Activated CD8-positive, alpha-beta T cell treated with anti-CD3 and anti-CD28 coated beads, Interleukin-2, amount 10 ng/mL, durations not matched to agents 7 days and 5 days (primary cell): ENCODE results near the gene STK4. TPM values are rescaled to one million over a fixed set of nuclear protein-coding genes. Genes with fewer than 3 reads are reported as not detected.

Experiments
- ATAC-seq: fragments of 150-1000 bp; cut with Tn5 transposase; one replicate; pipeline ENCODE4 v1.10.0; 2021; ENCODE audit warnings: moderate library complexity
- CTCF ChIA-PET: fragments of 350-600 bp; sonication (Branson Sonifier 250); formaldehyde crosslinking; loops from one replicate; lab custom pipeline; 2021; ENCODE audit warnings: antibody characterized with exemption; lab: Charles Lee
- POLR2A ChIA-PET: fragments of 350-600 bp; sonication (Branson Sonifier 250); formaldehyde crosslinking; loops from one replicate; lab custom pipeline; 2021; ENCODE audit warnings: antibody characterized with exemption; lab: Charles Lee
- DNase-seq: peaks from one replicate; pipeline ENCODE4 v3.0.0-alpha.2; 2020
- H3K27ac Mint-ChIP-seq: one replicate; pipeline ENCODE4 v1.8.0; 2021; ENCODE audit warnings: mild to moderate bottlenecking, mixed read lengths
- H3K27me3 Mint-ChIP-seq: one replicate; pipeline ENCODE4 v1.8.0; 2021; ENCODE audit warnings: low read depth, mixed read lengths
- H3K36me3 Mint-ChIP-seq: one replicate; pipeline ENCODE4 v1.8.0; 2021; ENCODE audit warnings: low read depth, mixed read lengths
- H3K4me1 Mint-ChIP-seq: one replicate; pipeline ENCODE4 v1.8.0; 2021; ENCODE audit warnings: low read depth, mixed read lengths
- H3K4me3 Mint-ChIP-seq: one replicate; pipeline ENCODE4 v1.8.0; 2021; ENCODE audit warnings: mild to moderate bottlenecking, mixed read lengths
- H3K9me3 Mint-ChIP-seq: one replicate; pipeline ENCODE4 v1.8.0; 2022; ENCODE audit warnings: mixed read lengths; ENCODE audit not compliant: insufficient read depth
- total RNA-seq, 2 experiments: library from RNA; stranded (reverse); gene quantifications; one replicate each; pipeline ENCODE4 v1.2.3, GENCODE V29; 2021

STK4 gene
- total RNA-seq, 2 experiments from 2014 or later: 159 to 164 TPM

GRCh38 chr20:45070932-45071632 is 104.8 kb downstream of the STK4 start:
- Mint-ChIP-seq H3K27me3 (no peaks in the 10 kb centered on the region), H3K27ac (no peak overlapping the region), H3K4me1 (no peaks in the 10 kb centered on the region), H3K9me3 (no peaks in the 10 kb centered on the region), H3K36me3 (peaks cover 69% of the 10 kb centered on the region), H3K4me3 (no peak overlapping the region)
- POLR2A ChIA-PET: interaction anchor here (0.7 kb wide), 1 partner anchor 128 kb away, joined by 3 read pairs; no protein-coding TSS in a partner anchor
- no peak for ATAC-seq
- no peak for DNase-seq
- CTCF ChIA-PET: interaction anchor here (0.8 to 2.9 kb wide), 7 partner anchors 8 to 31 kb away, joined by 3 to 21 read pairs (median 5); no protein-coding TSS in a partner anchor

- Mint-ChIP-seq H3K4me1 (no peaks in the 10 kb centered on the region), H3K27ac (peak overlapping the region; percentile 11), H3K36me3 (peaks cover 70% of the 10 kb centered on the region), H3K9me3 (no peaks in the 10 kb centered on the region), H3K27me3 (no peaks in the 10 kb centered on the region), H3K4me3 (no peak overlapping the region)
- POLR2A ChIA-PET: no interaction called here
- DNase-seq: no peak
- CTCF ChIA-PET: interaction anchor here (0.8 to 2.9 kb wide), 9 partner anchors 7 to 221 kb away, joined by 3 to 21 read pairs (median 5); no protein-coding TSS in a partner anchor
- ATAC-seq: no peak
Observed at GRCh38 chr20:45072066-45072465, 105.8 kb downstream of the STK4 start.

- H3K27ac Mint-ChIP-seq: no peak overlapping the region
- H3K27me3 Mint-ChIP-seq: no peaks in the 10 kb centered on the region
- ATAC-seq: no peak
- CTCF ChIA-PET: interaction anchor here (1.0 to 2.9 kb wide), 3 partner anchors 10 to 28 kb away, joined by 3 to 21 read pairs (median 9); no protein-coding TSS in a partner anchor
- DNase-seq: no peak
- H3K9me3 Mint-ChIP-seq: no peaks in the 10 kb centered on the region
- no peak overlapping the region for H3K4me3 Mint-ChIP-seq
- H3K36me3 Mint-ChIP-seq: peaks cover 66% of the 10 kb centered on the region
- POLR2A ChIA-PET: no interaction called here
- no peaks in the 10 kb centered on the region for H3K4me1 Mint-ChIP-seq
Observed at GRCh38 chr20:45073221-45073620, 106.9 kb downstream of the STK4 start.

- DNase-seq (no peak), ATAC-seq (no peak)
- Mint-ChIP-seq H3K27me3 (no peaks in the 10 kb centered on the region), H3K4me3 (no peak overlapping the region), H3K36me3 (peaks cover 78% of the 10 kb centered on the region), H3K9me3 (no peaks in the 10 kb centered on the region), H3K4me1 (no peaks in the 10 kb centered on the region), H3K27ac (no peak overlapping the region)
- CTCF ChIA-PET: interaction anchor here (1.0 to 2.4 kb wide), 8 partner anchors 16 to 67 kb away, joined by 3 to 9 read pairs (median 3); no protein-coding TSS in a partner anchor
- POLR2A ChIA-PET: no interaction called here
Observed at GRCh38 chr20:45077559-45077958, 111.2 kb downstream of the STK4 start.

DNA sequence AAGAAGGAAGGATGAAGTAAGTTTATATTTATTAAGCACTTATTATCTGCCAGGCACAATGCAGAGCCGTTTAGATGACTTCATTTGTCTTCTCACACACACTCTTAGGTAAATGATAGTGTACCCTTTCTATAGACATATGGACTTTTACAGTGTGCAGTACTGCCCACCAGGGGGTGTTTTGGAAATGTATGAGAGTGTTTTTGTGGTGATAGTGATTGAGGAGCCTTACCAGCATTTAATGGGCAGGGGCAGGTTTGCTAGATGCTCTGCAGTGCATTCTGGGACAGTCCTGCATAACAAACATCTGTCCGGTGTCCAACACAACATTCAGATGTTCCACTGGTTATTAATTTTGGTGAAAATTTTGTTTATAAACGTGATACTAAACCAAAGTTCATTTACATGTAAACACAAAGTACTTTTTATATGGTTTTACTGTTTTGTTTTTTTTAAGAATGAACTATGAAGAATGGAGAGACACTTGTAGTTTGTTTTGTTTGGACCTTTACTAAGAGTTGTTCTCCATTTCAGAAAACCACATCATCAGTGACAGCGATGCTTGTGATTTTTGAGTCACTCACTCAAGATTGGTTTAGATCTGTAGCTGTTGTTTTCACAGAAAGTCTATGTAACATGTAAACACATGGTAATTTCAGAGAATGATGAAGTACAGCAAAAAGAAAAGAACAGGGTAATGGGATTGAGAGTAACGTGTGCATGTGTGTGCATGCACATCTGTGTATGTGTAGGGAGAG is 114.7 kb downstream of the STK4 start:
- ATAC-seq (no peak), DNase-seq (no peak)
- peaks cover 83% of the 10 kb centered on the region for H3K36me3 Mint-ChIP-seq
- CTCF ChIA-PET: interaction anchor here (4.1 kb wide), 1 partner anchor 37 kb away, joined by 18 read pairs; no protein-coding TSS in a partner anchor
- POLR2A ChIA-PET: no interaction called here
- H3K27me3 Mint-ChIP-seq: no peaks in the 10 kb centered on the region
- no peaks in the 10 kb centered on the region for H3K9me3 Mint-ChIP-seq
- H3K4me1 Mint-ChIP-seq: peaks cover 4% of the 10 kb centered on the region
- no peak overlapping the region for H3K4me3 Mint-ChIP-seq
- no peak overlapping the region for H3K27ac Mint-ChIP-seq

- no peak for ATAC-seq
- POLR2A ChIA-PET: interaction anchor here (1.5 kb wide), 1 partner anchor 39 kb away, joined by 3 read pairs; no protein-coding TSS in a partner anchor
- Mint-ChIP-seq H3K4me1 (peaks cover 4% of the 10 kb centered on the region), H3K9me3 (no peaks in the 10 kb centered on the region), H3K27me3 (no peaks in the 10 kb centered on the region), H3K27ac (no peak overlapping the region), H3K4me3 (no peak overlapping the region), H3K36me3 (peaks cover 78% of the 10 kb centered on the region)
- CTCF ChIA-PET: interaction anchor here (0.6 to 4.1 kb wide), 5 partner anchors 10 to 39 kb away, joined by 3 to 18 read pairs (median 3); no protein-coding TSS in a partner anchor
- DNase-seq: no peak
Observed at GRCh38 chr20:45082468-45082867, 116.2 kb downstream of the STK4 start.

GRCh38 chr20:45083127-45083526 is 116.8 kb downstream of the STK4 start:
- CTCF ChIA-PET: interaction anchor here (1.0 to 4.1 kb wide), 4 partner anchors 11 to 39 kb away, joined by 3 to 18 read pairs (median 6); no protein-coding TSS in a partner anchor

DNA sequence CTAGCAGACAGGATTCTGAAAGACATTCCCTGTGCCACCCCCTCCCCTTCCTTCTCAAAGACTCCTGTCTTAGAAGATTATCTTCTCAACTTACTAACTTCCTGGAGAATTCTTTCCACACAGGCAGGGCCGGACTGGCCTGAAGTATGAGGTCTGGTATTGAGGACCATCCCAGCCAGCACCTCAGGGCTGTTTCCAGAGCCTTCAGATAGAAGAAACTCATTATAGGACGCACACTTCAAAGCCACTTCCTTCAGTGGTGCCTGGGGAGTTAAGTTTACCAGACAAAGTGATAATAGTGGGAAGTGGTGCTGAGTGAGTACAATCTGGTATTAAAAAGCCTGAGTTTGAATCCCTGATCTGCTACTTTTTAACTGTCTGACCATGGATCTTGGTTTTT is 119.0 kb downstream of the STK4 start:
- peak overlapping the region; percentile 8 for H3K27ac Mint-ChIP-seq
- no peaks in the 10 kb centered on the region for H3K9me3 Mint-ChIP-seq
- CTCF ChIA-PET: interaction anchor here (2.8 kb wide), 2 partner anchors 11 to 42 kb away, joined by 14 to 19 read pairs; no protein-coding TSS in a partner anchor
- peaks cover 4% of the 10 kb centered on the region for H3K4me1 Mint-ChIP-seq
- H3K27me3 Mint-ChIP-seq: no peaks in the 10 kb centered on the region
- no peak for DNase-seq
- POLR2A ChIA-PET: no interaction called here
- no peak overlapping the region for H3K4me3 Mint-ChIP-seq
- ATAC-seq: no peak
- peaks cover 70% of the 10 kb centered on the region for H3K36me3 Mint-ChIP-seq

More at GRCh38 chr20:45083127-45083526, 116.8 kb downstream of the STK4 start:
- DNase-seq (no peak), ATAC-seq (no peak)
- Mint-ChIP-seq H3K27me3 (no peaks in the 10 kb centered on the region), H3K27ac (no peak overlapping the region), H3K4me3 (no peak overlapping the region), H3K36me3 (peaks cover 78% of the 10 kb centered on the region), H3K4me1 (peaks cover 4% of the 10 kb centered on the region), H3K9me3 (no peaks in the 10 kb centered on the region)
- POLR2A ChIA-PET: interaction anchor here (1.5 kb wide), 1 partner anchor 39 kb away, joined by 3 read pairs; no protein-coding TSS in a partner anchor

DNA sequence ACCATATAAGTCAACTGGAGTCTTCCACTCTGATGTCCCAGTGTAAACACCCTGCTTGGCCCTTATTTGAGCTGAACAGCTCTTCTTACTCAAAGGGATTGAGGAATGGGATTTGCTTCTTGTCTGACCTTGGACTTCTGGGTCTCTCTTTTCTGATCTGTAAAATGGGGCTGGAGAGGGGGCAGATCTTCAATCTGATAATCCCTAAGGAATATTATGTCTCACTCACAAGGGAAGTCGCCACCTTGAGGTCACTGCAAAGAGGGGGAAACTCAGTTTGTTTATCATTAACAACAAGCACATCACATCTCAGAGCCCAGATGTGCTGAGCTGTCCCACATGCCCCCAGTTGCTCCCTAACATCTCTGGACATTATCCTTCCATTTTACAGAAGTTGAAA is 119.6 kb downstream of the STK4 start:
- H3K36me3 Mint-ChIP-seq: peaks cover 69% of the 10 kb centered on the region
- CTCF ChIA-PET: interaction anchor here (1.1 to 2.8 kb wide), 3 partner anchors 11 to 42 kb away, joined by 3 to 19 read pairs (median 14); no protein-coding TSS in a partner anchor

DNA sequence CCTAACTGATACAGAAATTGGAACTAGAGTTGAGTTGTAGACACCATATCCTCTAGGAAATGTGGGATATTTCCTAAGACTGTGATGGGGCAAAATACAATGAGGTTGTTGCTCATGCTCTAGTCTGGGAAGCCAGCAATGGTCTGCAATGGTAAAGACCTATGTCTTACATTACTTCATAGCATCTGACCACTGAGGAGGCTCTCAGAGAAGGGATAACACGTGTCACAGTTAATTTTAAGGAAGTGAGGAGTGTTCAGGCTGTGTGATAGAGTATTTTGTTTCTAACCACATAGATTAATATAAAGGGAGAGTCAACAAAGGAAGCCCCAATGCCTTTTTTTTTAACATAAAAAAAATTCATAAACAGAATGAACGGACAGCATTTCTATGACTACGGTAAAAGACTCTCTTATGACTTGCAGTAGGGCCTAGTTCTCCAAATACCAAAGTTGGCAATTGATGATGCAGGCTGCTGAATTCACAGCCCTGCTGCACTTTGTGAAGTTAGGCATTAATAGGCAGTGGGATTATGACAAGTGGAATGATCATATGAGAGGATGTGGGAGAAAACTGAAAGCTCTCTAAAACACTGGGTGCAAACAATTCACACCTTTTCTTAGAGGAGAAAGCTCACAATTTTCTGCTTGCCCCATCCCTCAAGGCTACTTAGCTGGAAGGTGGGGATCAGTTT is 120.9 kb downstream of the STK4 start:
- DNase-seq: no peak
- H3K27ac Mint-ChIP-seq: no peak overlapping the region
- ATAC-seq: no peak
- ChIA-PET CTCF (interaction anchor here (1.0 to 2.8 kb wide), 4 partner anchors 9 to 204 kb away, joined by 3 to 19 read pairs (median 8); no protein-coding TSS in a partner anchor), POLR2A (no interaction called here)
- H3K27me3 Mint-ChIP-seq: no peaks in the 10 kb centered on the region
- peaks cover 58% of the 10 kb centered on the region for H3K36me3 Mint-ChIP-seq
- H3K9me3 Mint-ChIP-seq: no peaks in the 10 kb centered on the region
- peaks cover 4% of the 10 kb centered on the region for H3K4me1 Mint-ChIP-seq
- H3K4me3 Mint-ChIP-seq: no peak overlapping the region

More for the DNA sequence above, 119.6 kb downstream of the STK4 start:
- H3K4me1 Mint-ChIP-seq: peaks cover 4% of the 10 kb centered on the region
- ATAC-seq (no peak), DNase-seq (no peak)
- H3K4me3 Mint-ChIP-seq: no peak overlapping the region
- peak overlapping the region; percentile 8 for H3K27ac Mint-ChIP-seq
- H3K9me3 Mint-ChIP-seq: no peaks in the 10 kb centered on the region
- POLR2A ChIA-PET: no interaction called here
- H3K27me3 Mint-ChIP-seq: no peaks in the 10 kb centered on the region

DNA sequence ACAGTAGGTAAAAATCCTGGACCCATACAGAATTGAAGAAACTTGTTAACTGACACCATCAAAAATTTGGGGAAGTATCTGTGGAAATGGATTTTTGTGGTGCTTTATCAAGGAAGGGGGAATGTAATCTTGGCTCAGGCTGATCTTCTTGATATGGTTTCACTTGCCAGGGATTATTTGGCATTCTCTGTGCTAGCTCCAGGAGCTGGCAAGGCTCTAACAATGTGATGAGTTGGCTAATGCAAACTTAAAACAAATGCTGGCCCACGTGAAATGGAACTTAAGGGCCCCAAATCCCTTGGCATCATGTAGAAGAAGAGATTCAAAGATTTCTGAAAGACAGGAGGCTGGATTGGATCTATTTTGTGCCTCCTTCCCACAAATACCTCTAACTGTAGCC is 121.5 kb downstream of the STK4 start:
- ATAC-seq: no peak
- Mint-ChIP-seq H3K27me3 (no peaks in the 10 kb centered on the region), H3K4me3 (no peak overlapping the region), H3K36me3 (peaks cover 53% of the 10 kb centered on the region), H3K4me1 (peaks cover 4% of the 10 kb centered on the region), H3K9me3 (no peaks in the 10 kb centered on the region), H3K27ac (no peak overlapping the region)
- DNase-seq: no peak
- POLR2A ChIA-PET: no interaction called here
- CTCF ChIA-PET: interaction anchor here (2.8 kb wide), 2 partner anchors 9 to 44 kb away, joined by 14 to 19 read pairs; no protein-coding TSS in a partner anchor
